ENCODE measurements around the gene SYP.
A peak's percentile ranks its signal among the peaks of the same experiment; 100 is the strongest.

Gene SYP

GRCh38 chrX:49190821-49191573, 9.0 kb downstream of the SYP start:
- no peak for TF ChIP-seq CTCF (IDR thresholded peaks at IDR 0.05; ENCODE audit: low read depth, low read length)
- peak overlapping the region; percentile 69 for H3K4me3 ChIP-seq (ENCODE audit: low read depth, low read length)

GRCh38 chrX:49189606-49190005, 10.4 kb downstream of the SYP start:
- TF ChIP-seq CTCF (IDR thresholded peaks at IDR 0.05; ENCODE audit: low read depth, low read length) = no peak
- peak overlapping the region; percentile 53 for H3K4me3 ChIP-seq (ENCODE audit: low read depth, low read length)

- no peak for TF ChIP-seq CTCF (IDR thresholded peaks at IDR 0.05; ENCODE audit: low read depth, low read length)
- H3K4me3 ChIP-seq (ENCODE audit: low read depth, low read length) = no peak overlapping the region
Observed at GRCh38 chrX:49188468-49189076, 11.4 kb downstream of the SYP start.

GRCh38 chrX:49187526-49187925, 12.5 kb downstream of the SYP start:
- no peak overlapping the region for H3K4me3 ChIP-seq (ENCODE audit: low read depth, low read length)
- no peak for TF ChIP-seq CTCF (IDR thresholded peaks at IDR 0.05; ENCODE audit: low read depth, low read length)

GRCh38 chrX:49187028-49187394, 13.0 kb downstream of the SYP start:
- no peak for TF ChIP-seq CTCF (IDR thresholded peaks at IDR 0.05; ENCODE audit: low read depth, low read length)
- no peak overlapping the region for H3K4me3 ChIP-seq (ENCODE audit: low read depth, low read length)

- peak within 1 kb of the TSS; percentile 67 for H3K4me3 ChIP-seq (ENCODE audit: low read depth, low read length)
- TF ChIP-seq CTCF (IDR thresholded peaks at IDR 0.05; ENCODE audit: low read depth, low read length) = no peak
Observed at GRCh38 chrX:49186125-49187027, 13.6 kb downstream of the SYP start, which contains the start of gene PRICKLE3. TSS of gene PRICKLE3 (minus strand) at chrX:49186373. CDS start at chrX:49186297, 76 bp downstream.
